ENCODE data around the gene S1PR5. TPM values are rescaled to one million over a fixed set of nuclear protein-coding genes. Genes with fewer than 3 reads are reported as not detected.

S1PR5 gene
- polyA plus RNA-seq, 3 donors, result 0.12 to 0.20 TPM; not detected in 1

GRCh38 chr19:10497371-10497770 is 19.9 kb downstream of the S1PR5 start:
- 95 to 96% (median 96%) methylated on average over 4 of the region's 4 CpGs for WGBS, 3 donors
- no peak overlapping the region for H3K27ac ChIP-seq (ENCODE audit: low read depth, low read length)

GRCh38 chr19:10491472-10492047 is 25.7 kb downstream of the S1PR5 start:
- 94 to 95% (median 95%) methylated on average over 43 of the region's 43 CpGs for WGBS, 3 donors
- no peak overlapping the region for H3K27ac ChIP-seq (ENCODE audit: low read depth, low read length)

GRCh38 chr19:10486551-10486950 is 30.7 kb downstream of the S1PR5 start:
- 87 to 89% (median 88%) methylated on average over 13 of the region's 13 CpGs for WGBS, 3 donors
- H3K27ac ChIP-seq (ENCODE audit: low read depth, low read length), result no peak overlapping the region

- no peak overlapping the region for H3K27ac ChIP-seq (ENCODE audit: low read depth, low read length)
- WGBS, 3 donors, result 1 to 3% (median 1%) methylated on average over 36 of the region's 36 CpGs
Observed at GRCh38 chr19:10478903-10479384, 38.3 kb downstream of the S1PR5 start.

GRCh38 chr19:10478476-10478875 is 38.8 kb downstream of the S1PR5 start:
- 29 to 34% (median 30%) methylated on average over 5 of the region's 5 CpGs for WGBS, 3 donors
- H3K27ac ChIP-seq (ENCODE audit: low read depth, low read length), result no peak overlapping the region

GRCh38 chr19:10474962-10475451 is 42.2 kb downstream of the S1PR5 start:
- WGBS, 3 donors, result 57 to 65% (median 62%) methylated on average over 6 of the region's 6 CpGs
- no peak overlapping the region for H3K27ac ChIP-seq (ENCODE audit: low read depth, low read length)

GRCh38 chr19:10473192-10473591 is 44.1 kb downstream of the S1PR5 start:
- 33 to 72% (median 55%) methylated on average over 5 of the region's 5 CpGs for WGBS, 3 donors

GRCh38 chr19:10471909-10472308 is 45.3 kb downstream of the S1PR5 start:
- H3K27ac ChIP-seq (ENCODE audit: low read depth, low read length), result no peak overlapping the region
- WGBS, 3 donors, result 35 to 50% (median 44%) methylated on average over 6 of the region's 6 CpGs

More at GRCh38 chr19:10473192-10473591, 44.1 kb downstream of the S1PR5 start:
- H3K27ac ChIP-seq (ENCODE audit: low read depth, low read length), result no peak overlapping the region

GRCh38 chr19:10468133-10468532 is 49.1 kb downstream of the S1PR5 start:
- 84 to 91% (median 88%) methylated on average over 12 of the region's 12 CpGs for WGBS, 3 donors
- no peak overlapping the region for H3K27ac ChIP-seq (ENCODE audit: low read depth, low read length)

GRCh38 chr19:10467104-10467706 is 50.0 kb downstream of the S1PR5 start:
- 87 to 91% (median 87%) methylated on average over 20 of the region's 20 CpGs for WGBS, 3 donors
- H3K27ac ChIP-seq (ENCODE audit: low read depth, low read length), result no peak overlapping the region

- no peak overlapping the region for H3K27ac ChIP-seq (ENCODE audit: low read depth, low read length)
- WGBS, 3 donors, result 84 to 91% (median 91%) methylated on average over 5 of the region's 5 CpGs
Observed at GRCh38 chr19:10464456-10464855, 52.8 kb downstream of the S1PR5 start.

Other genes with a start within 250 kb of the S1PR5 start
- 100 to 1,000 TPM in 1 of 3 donors, 10 to 100 TPM in 1, 1 to 10 TPM in 1; 5.6 to 134 (median 26.0) TPM for gene ICAM1, start 246.3 kb downstream of the S1PR5 start, polyA plus RNA-seq
- gene ICAM4, start 230.5 kb downstream of the S1PR5 start, polyA plus RNA-seq, result 1 to 10 TPM in 2 of 3 donors, under 1 TPM in 1; 0.06 to 2.5 (median 2.5) TPM
- gene ICAM5, start 227.5 kb downstream of the S1PR5 start, polyA plus RNA-seq, result under 1 TPM; 0.20 to 0.55 (median 0.22) TPM
- gene ZGLP1, start 207.6 kb downstream of the S1PR5 start, polyA plus RNA-seq, result 1 to 10 TPM; 2.2 to 5.3 (median 2.2) TPM
- gene FDX2, start 201.4 kb downstream of the S1PR5 start, polyA plus RNA-seq, result 10 to 100 TPM; 13.0 to 22.5 (median 19.1) TPM
- 10 to 100 TPM in 1 of 3 donors, 1 to 10 TPM in 2; 7.4 to 15.5 (median 8.7) TPM for gene RAVER1, start 183.9 kb downstream of the S1PR5 start, polyA plus RNA-seq
- 10 to 100 TPM; 19.6 to 44.3 (median 26.0) TPM for gene ICAM3, start 177.8 kb downstream of the S1PR5 start, polyA plus RNA-seq
- gene TYK2, start 136.9 kb downstream of the S1PR5 start, polyA plus RNA-seq, result 100 to 1,000 TPM in 2 of 3 donors, 10 to 100 TPM in 1; 59.0 to 141 (median 106) TPM
- 100 to 1,000 TPM in 2 of 3 donors, 10 to 100 TPM in 1; 99.7 to 305 (median 272) TPM for gene CDC37, start 113.9 kb downstream of the S1PR5 start, polyA plus RNA-seq
- gene PDE4A, start 96.9 kb downstream of the S1PR5 start, polyA plus RNA-seq, result 10 to 100 TPM in 2 of 3 donors, 1 to 10 TPM in 1; 6.4 to 11.9 (median 10.6) TPM
- gene KEAP1, start 14.1 kb downstream of the S1PR5 start, polyA plus RNA-seq, result 10 to 100 TPM; 26.6 to 50.8 (median 50.0) TPM
- gene ATG4D, start 26.5 kb upstream of the S1PR5 start, polyA plus RNA-seq, result 10 to 100 TPM; 12.0 to 23.0 (median 21.5) TPM
- gene KRI1, start 48.6 kb upstream of the S1PR5 start, polyA plus RNA-seq, result 10 to 100 TPM; 14.8 to 17.5 (median 15.2) TPM
- gene CDKN2D, start 51.5 kb upstream of the S1PR5 start, polyA plus RNA-seq, result 10 to 100 TPM in 2 of 3 donors, 1 to 10 TPM in 1; 6.3 to 24.3 (median 22.2) TPM
- gene AP1M2, start 69.9 kb upstream of the S1PR5 start, polyA plus RNA-seq, result 10 to 100 TPM in 1 of 3 donors, 1 to 10 TPM in 1, not detected in 1; 5.4 to 37.3 TPM
- 10 to 100 TPM; 32.4 to 68.7 (median 62.9) TPM for gene SLC44A2, start 108.1 kb upstream of the S1PR5 start, polyA plus RNA-seq
- gene ILF3, start 136.9 kb upstream of the S1PR5 start, polyA plus RNA-seq, result 100 to 1,000 TPM in 1 of 3 donors, 10 to 100 TPM in 2; 51.6 to 116 (median 79.9) TPM
- 10 to 100 TPM; 50.7 to 96.5 (median 59.4) TPM for gene QTRT1, start 184.0 kb upstream of the S1PR5 start, polyA plus RNA-seq
- gene DNM2, start 200.6 kb upstream of the S1PR5 start, polyA plus RNA-seq, result 10 to 100 TPM; 56.5 to 81.6 (median 64.2) TPM